Stimulated activated CD4-positive, alpha-beta T cell treated with anti-CD3 and anti-CD28 coated beads, Interleukin-15, amount 100 ng/mL, for 48 hours (primary cell): ENCODE results near the gene ATP5PO.

Source experiments
- DNase-seq, 2 donors: peaks; one replicate each; pipeline ENCODE4 v3.0.0-alpha.2; 2020; ENCODE audit warnings: low read depth in 2 of 2

The ATP5PO gene, protein sequence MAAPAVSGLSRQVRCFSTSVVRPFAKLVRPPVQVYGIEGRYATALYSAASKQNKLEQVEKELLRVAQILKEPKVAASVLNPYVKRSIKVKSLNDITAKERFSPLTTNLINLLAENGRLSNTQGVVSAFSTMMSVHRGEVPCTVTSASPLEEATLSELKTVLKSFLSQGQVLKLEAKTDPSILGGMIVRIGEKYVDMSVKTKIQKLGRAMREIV

GRCh38 chr21:33915368-33916199, at the start of gene ATP5PO:
Gene ATP5PO (minus strand): TSS chr21:33915804. CDS start chr21:33915763, 41 bp downstream.
- DNase-seq: peak; percentile 94

DNA sequence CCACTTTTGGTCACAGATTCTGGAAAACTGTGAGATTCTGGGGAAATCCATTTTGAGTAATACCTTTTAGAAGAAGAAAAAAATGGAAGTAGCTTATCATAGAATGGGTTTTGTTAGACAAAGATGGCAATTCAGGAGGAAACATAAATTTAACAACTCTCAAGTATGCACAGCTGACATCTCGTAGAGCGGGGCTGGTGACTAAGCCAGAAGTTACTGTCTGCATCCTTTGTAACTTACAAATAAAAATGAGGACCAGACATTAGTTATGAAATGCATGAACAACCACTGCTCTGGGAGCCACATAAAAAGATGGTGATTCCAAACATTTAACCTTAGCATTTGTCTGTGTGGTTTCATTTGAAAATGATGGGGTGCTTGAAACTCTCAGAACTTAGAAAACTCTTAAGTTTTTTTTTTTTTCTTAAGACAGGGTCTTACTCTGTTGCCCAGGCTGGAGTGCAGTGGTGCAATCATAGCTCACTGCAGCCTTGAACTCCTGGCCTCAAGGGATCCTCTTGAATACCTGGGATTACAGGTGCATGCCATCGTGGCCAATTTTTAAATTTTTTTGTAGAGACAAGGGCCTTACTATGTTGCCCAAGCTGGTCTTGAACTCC, 49.2 kb upstream of the ATP5PO start:
- no peak for DNase-seq

DNA sequence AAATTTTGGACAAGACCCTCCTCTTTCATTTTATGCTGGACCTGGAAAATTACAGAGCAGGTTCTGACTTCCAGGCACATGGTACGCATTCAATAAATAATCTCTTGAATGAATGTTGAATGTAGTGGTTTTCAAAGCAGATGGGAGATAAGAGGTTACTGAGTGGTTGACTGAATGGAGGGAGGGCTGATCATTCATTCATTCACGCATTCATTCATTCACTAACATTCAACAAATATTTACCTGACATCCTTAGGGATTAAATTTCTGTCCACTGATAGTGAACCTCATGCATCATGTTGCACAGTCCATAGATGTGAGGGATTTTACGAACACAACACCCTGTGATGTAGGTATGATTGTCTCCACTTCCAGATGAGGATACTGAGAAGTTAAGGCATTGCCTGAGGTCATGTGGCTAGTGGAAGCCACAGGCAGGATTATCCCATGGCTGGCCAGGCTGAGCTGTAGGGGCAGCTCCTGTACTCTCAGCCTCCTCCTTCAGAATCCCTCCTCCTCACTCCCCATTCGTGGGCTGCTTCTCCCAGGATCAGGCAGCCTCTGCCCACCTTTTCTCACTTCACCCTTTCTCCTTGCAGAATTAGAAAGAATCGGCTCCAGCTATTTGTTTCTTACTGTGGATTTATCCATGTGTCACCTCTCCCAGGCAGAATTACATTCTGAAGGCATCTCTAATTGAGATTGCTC, 48.4 kb upstream of the ATP5PO start:
- no peak for DNase-seq

DNA sequence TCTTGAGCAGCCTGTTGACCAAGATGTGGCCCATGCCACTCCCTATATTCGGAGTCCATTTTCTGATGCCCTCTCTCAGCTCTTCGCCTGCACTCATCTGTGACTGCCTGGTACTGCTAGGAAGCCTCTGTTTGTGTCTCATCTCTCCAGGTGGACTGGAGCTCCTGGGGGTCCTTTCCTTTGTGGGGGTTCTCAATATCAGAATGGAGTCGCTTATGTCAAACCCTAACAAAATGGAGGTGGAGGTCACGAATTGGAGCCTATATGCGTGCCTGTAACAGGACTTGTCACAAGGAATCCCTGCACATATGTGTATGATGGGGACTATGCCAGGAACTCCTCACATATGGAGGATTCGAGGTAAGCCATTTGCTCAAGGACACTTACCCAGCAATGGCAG, 46.7 kb upstream of the ATP5PO start:
- no peak for DNase-seq

GRCh38 chr21:33961061-33961460, 45.5 kb upstream of the ATP5PO start:
- DNase-seq: no peak

GRCh38 chr21:33959680-33960079, 44.1 kb upstream of the ATP5PO start:
- no peak for DNase-seq

DNA sequence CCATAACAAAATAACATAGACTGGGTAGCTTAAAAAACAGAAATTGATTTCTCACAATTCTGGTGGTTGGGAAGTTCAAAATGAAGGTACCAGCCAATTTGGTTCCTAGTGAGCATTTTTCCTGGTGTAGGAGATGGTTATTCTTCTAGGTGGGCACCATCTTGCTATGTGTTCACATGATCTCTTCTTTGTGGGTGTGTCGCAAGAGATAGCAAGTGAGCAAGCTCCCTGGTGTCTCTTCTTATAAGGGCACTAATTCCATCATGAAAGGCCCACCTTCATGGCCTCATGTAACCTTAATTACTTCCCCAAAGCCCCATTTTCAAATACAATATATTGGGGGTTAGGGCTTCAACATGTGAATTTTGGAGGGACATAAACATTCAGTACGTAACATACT, 38.8 kb upstream of the ATP5PO start:
- DNase-seq: no peak

DNA sequence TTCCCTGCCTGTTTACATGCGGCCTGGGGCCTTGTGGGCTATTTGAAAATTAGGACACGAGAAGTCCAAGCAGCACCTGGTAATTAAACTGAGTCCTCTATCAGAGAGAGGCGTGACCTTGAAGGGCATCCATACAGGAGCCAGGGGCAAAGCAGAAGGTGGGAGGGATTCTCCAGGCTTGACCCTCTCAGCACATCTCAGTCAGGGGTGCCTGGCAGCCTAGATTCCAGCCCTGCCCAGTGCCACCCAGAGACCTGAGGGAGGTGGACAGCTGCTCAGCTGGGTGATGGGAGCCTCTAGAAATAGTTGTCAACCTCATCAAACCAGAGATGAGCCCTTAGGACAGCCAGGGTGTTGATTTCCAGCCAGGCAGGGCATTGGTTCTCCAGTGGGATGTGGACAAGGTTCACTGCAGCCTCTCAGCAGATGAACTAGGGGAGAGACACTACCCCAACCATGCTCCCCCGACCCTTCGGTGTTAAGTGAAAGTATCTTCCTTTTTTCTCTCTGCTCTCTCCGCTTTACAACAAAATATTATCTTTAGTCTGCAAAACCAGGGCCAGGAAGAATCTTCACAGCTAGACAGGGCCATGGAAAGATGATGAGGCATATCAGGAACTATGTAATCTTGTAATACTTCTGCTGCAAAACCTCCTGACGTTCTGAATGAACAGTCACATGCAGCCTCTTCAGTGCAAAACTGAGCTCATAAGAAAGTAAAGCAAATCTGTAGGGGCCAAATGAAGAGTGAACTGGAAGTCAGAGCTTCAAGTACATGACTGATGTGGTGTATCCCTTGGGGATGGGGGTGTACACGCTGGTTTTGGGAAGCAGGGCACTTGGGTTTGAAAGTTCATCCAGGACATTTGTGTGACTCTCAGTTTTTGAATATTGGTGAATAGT, 35.9 kb upstream of the ATP5PO start:
- no peak for DNase-seq

- no peak for DNase-seq
Measured at GRCh38 chr21:33950431-33951079, 35.0 kb upstream of the ATP5PO start.

DNA sequence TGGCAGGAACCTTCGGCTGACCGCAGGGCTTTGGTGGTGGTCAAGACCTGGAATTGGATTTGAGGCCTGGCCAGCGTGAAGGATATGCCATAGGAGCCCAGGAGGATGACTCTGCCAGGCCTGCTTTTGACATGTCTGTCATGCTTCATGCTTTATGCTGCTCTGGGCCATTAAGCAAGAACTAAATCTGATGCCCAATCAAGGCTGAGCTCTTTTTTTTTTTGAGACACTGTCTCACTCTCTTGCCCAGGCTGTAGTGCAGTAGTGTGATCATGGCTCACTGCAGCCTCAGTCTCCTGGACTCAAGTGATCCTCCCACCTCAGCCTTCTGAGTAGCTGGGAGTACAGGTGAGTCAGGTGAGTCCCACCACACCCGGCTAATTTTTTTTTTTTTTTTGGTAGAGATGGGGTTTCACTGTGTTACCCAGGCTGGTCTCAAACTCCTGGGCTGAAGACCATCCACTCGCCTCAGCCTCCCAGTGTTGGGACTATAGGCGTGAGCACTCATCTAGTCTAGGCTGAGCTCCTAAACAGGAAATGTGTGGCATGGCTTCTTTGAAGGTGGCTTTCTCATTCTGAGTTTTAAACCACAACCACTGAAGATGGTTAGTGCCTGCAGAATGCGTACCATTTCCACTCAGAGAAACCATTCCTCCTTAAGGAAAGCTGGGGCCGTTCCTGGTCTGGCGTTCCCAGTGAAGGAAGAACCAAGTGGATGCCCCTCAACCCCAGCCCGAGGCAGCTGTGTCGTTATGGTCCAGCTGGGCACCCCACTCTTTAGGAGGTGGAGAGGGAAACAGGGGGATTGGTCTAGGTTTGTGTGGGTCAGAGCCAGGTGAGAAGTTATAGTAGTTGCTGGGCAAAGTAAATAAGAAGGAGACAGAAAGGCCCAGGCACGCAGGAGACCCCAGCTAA, 34.2 kb upstream of the ATP5PO start:
- DNase-seq: peak; percentile 53 to 58

GRCh38 chr21:33948951-33949444, 33.4 kb upstream of the ATP5PO start:
- DNase-seq: no peak

DNA sequence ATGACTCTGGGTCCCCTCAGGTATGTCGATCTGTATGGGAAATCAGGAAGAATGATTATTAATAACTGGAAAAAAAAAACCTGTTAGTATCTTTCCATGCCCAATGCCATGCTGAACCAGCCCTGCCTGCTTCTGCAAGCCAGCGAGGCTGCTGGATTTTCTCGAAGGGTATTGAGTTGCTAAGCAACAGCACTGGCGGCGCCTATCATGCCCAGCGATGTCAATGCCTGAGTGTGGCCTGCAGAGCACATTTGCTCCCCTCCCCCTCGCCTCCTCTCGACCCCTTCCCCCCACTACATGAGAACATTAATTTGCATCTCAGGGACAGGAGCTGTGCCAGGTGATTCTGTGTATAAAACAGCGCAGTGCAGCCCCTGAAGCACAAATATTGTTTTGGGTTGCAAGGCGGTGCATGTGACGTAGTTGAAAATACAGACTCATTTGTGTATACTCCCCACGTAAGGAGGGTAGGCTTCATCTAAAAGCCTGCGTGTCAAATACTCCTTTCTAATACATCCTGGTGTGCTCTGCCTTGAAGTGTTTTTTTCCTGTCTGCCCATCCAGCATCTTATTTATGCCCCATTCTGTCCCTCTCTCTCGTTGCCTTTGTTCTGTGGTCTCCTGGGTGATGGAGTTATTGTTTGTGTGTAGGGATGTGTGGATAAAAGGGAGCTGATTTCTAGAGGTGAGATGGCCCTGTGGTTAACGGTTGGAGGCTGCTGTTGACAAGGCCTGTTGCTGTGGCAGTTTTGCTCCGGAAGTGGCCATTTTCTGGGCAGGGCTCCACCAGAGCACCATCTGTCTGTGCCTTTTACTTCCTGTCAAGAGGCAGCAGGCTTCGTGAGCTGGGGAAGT, 32.7 kb upstream of the ATP5PO start:
- peak; percentile 72 to 75 for DNase-seq

DNA sequence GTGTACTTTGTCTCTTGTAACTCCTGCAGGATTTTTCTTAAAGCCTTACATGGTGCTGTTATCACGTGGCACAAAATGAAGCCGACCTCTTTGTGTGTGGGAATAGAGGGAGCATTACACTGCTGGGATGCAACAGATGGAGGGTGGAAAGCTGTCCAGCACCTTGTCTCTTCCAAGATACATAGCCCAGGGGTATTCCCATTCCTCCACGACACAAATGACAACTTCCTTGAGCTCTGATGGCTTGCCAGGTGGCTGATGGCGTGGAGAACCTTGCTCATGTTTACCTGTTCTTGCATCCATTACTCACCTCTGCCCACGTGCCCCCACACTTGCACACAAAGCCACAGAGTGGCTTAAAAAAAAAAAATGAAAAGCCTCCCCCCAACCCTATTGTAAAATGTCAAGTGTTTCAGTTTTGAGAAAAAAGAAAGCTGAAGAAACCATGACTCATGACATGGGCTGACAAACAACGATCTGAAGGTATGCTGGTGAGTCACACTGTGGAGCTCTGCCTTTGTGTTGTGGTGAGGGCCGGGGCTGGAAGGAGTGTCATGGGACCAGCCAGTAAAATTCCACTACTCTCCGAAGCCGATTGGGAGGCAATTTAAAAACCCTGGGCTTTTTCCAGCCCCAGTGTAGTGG, 32.0 kb upstream of the ATP5PO start:
- peak; percentile 76 to 87 for DNase-seq

GRCh38 chr21:33945652-33946270, 30.2 kb upstream of the ATP5PO start:
- DNase-seq: no peak

GRCh38 chr21:33944185-33944763, 28.7 kb upstream of the ATP5PO start:
- no peak for DNase-seq

- DNase-seq: no peak
Measured at GRCh38 chr21:33943293-33943692, 27.7 kb upstream of the ATP5PO start.

GRCh38 chr21:33942426-33942825, 26.8 kb upstream of the ATP5PO start:
- no peak for DNase-seq
